KMS-11 (cell line): Measurements from ENCODE around the gene LPAR6.

Experiments used
- H2AFZ ChIP-seq: fragments of 200-600 bp; sonication (generic); 2 replicates; pipeline ENCODE4 v1.6.1; 2016; ENCODE audit warnings: antibody characterized with exemption, mixed run types, low read depth
- H3K27ac ChIP-seq: fragments of 200-600 bp; sonication (generic); 2 replicates; pipeline ENCODE4 v1.6.1; 2016; ENCODE audit warnings: mild to moderate bottlenecking, mixed run types
- H3K27me3 ChIP-seq: fragments of 200-600 bp; sonication (generic); 2 replicates; pipeline ENCODE4 v1.6.1; 2017; ENCODE audit warnings: mild to moderate bottlenecking, low read depth, mixed run types, moderate library complexity; ENCODE audit not compliant: insufficient read depth
- H3K36me3 ChIP-seq: fragments of 200-600 bp; sonication (generic); 2 replicates; pipeline ENCODE4 v1.6.1; 2017; ENCODE audit warnings: mild to moderate bottlenecking, mixed run types; ENCODE audit not compliant: insufficient read depth
- H3K4me1 ChIP-seq: fragments of 200-600 bp; sonication (generic); 2 replicates; pipeline ENCODE4 v1.6.1; 2016; ENCODE audit warnings: mild to moderate bottlenecking, low read depth, mixed run types; ENCODE audit not compliant: poor library complexity, severe bottlenecking
- H3K4me2 ChIP-seq: fragments of 200-600 bp; sonication (generic); 2 replicates; pipeline ENCODE4 v1.7.0; 2016; ENCODE audit warnings: mild to moderate bottlenecking, mixed run types
- H3K4me3 ChIP-seq: fragments of 200-600 bp; sonication (generic); IDR thresholded peaks from 2 replicates; pipeline ENCODE4 v1.6.1; 2017; ENCODE audit warnings: low read depth, low read length, mixed read lengths; ENCODE audit not compliant: insufficient read depth
- H3K79me2 ChIP-seq: fragments of 200-600 bp; sonication (generic); 2 replicates; pipeline ENCODE4 v1.6.1; 2016; ENCODE audit warnings: low read depth, mixed run types; ENCODE audit not compliant: insufficient read depth
- H3K9ac ChIP-seq: fragments of 200-600 bp; sonication (generic); 2 replicates; pipeline ENCODE4 v1.6.1; 2016; ENCODE audit warnings: mild to moderate bottlenecking, mixed run types
- H4K20me1 ChIP-seq: fragments of 200-600 bp; sonication (generic); 2 replicates; pipeline ENCODE4 v1.6.1; 2016; ENCODE audit warnings: mild to moderate bottlenecking, mixed run types; ENCODE audit not compliant: insufficient read depth
- CTCF ChIP-seq: fragments of 200-600 bp; sonication (generic); conservative IDR thresholded peaks from 2 replicates; pipeline ENCODE4 v1.6.1; 2017; ENCODE audit warnings: low read depth, mild to moderate bottlenecking, antibody characterized with exemption, low read length, moderate library complexity, mixed read lengths

The LPAR6 gene

GRCh38 chr13:48411147-48411794 is 1.6 kb downstream of the LPAR6 start:
- no peaks in the 10 kb centered on the region for H3K27me3 ChIP-seq
- no peak overlapping the region for H3K4me3 ChIP-seq
- H3K36me3 ChIP-seq, result no peaks in the 10 kb centered on the region
- no peaks in the 10 kb centered on the region for H4K20me1 ChIP-seq
- H3K4me2 ChIP-seq, result no peak overlapping the region
- no peak for TF ChIP-seq CTCF
- no peak overlapping the region for H3K9ac ChIP-seq
- H3K4me1 ChIP-seq, result no peaks in the 10 kb centered on the region
- no peak overlapping the region for H2AFZ ChIP-seq
- H3K79me2 ChIP-seq, result no peaks in the 10 kb centered on the region
- no peak overlapping the region for H3K27ac ChIP-seq

GRCh38 chr13:48410199-48410598 is 2.7 kb downstream of the LPAR6 start:
- Histone ChIP-seq H3K4me3 (no peak overlapping the region), H3K27me3 (no peaks in the 10 kb centered on the region), H4K20me1 (no peaks in the 10 kb centered on the region), H3K9ac (no peak overlapping the region), H3K4me1 (no peaks in the 10 kb centered on the region), H3K79me2 (no peaks in the 10 kb centered on the region), H3K4me2 (no peak overlapping the region), H3K36me3 (no peaks in the 10 kb centered on the region), H2AFZ (no peak overlapping the region), H3K27ac (no peak overlapping the region)
- TF ChIP-seq CTCF, result no peak

GRCh38 chr13:48405875-48406274 is 7.0 kb downstream of the LPAR6 start:
- Histone ChIP-seq H3K4me2 (no peak overlapping the region), H3K36me3 (no peaks in the 10 kb centered on the region), H3K27me3 (no peaks in the 10 kb centered on the region), H3K9ac (no peak overlapping the region), H2AFZ (no peak overlapping the region), H3K4me3 (no peak overlapping the region), H4K20me1 (no peaks in the 10 kb centered on the region), H3K79me2 (no peaks in the 10 kb centered on the region), H3K27ac (no peak overlapping the region), H3K4me1 (no peaks in the 10 kb centered on the region)
- TF ChIP-seq CTCF, result no peak

- Histone ChIP-seq H3K79me2 (no peaks in the 10 kb centered on the region), H3K36me3 (no peaks in the 10 kb centered on the region), H3K4me1 (no peaks in the 10 kb centered on the region)
These were observed 8.0 kb downstream of the LPAR6 start for GRCh38 chr13:48404952-48405351.

More at GRCh38 chr13:48404952-48405351, 8.0 kb downstream of the LPAR6 start:
- Histone ChIP-seq H2AFZ (no peak overlapping the region), H3K4me2 (no peak overlapping the region), H4K20me1 (no peaks in the 10 kb centered on the region), H3K27ac (no peak overlapping the region), H3K9ac (no peak overlapping the region), H3K27me3 (no peaks in the 10 kb centered on the region), H3K4me3 (no peak overlapping the region)
- no peak for TF ChIP-seq CTCF
